Measurements from ENCODE around the gene PLCB4.

Gene PLCB4

GRCh38 chr20:9179193-9179802 is 110.4 kb downstream of the PLCB4 start:
- DNase-seq (ENCODE audit: low read depth) = no peak

GRCh38 chr20:9179867-9180266 is 111.0 kb downstream of the PLCB4 start:
- no peak for DNase-seq (ENCODE audit: low read depth)

- DNase-seq (ENCODE audit: low read depth) = no peak
Measured at GRCh38 chr20:9180481-9181257, 111.8 kb downstream of the PLCB4 start.

GRCh38 chr20:9185511-9185910 is 116.6 kb downstream of the PLCB4 start:
- no peak for DNase-seq (ENCODE audit: low read depth)

GRCh38 chr20:9186396-9186795 is 117.5 kb downstream of the PLCB4 start:
- no peak for DNase-seq (ENCODE audit: low read depth)

GRCh38 chr20:9195031-9195430 is 126.1 kb downstream of the PLCB4 start:
- DNase-seq (ENCODE audit: low read depth) = no peak

- no peak for DNase-seq (ENCODE audit: low read depth)
Measured at GRCh38 chr20:9196110-9196509, 127.2 kb downstream of the PLCB4 start.

- DNase-seq (ENCODE audit: low read depth) = no peak
Measured at GRCh38 chr20:9198460-9198859, 129.6 kb downstream of the PLCB4 start.

- no peak for DNase-seq (ENCODE audit: low read depth)
Measured at GRCh38 chr20:9200196-9200595, 131.3 kb downstream of the PLCB4 start.

GRCh38 chr20:9200620-9201019 is 131.7 kb downstream of the PLCB4 start:
- no peak for DNase-seq (ENCODE audit: low read depth)

GRCh38 chr20:9202420-9203080 is 133.7 kb downstream of the PLCB4 start:
- no peak for DNase-seq (ENCODE audit: low read depth)

- no peak for DNase-seq (ENCODE audit: low read depth)
Measured at GRCh38 chr20:9203081-9203447, 134.2 kb downstream of the PLCB4 start.

GRCh38 chr20:9204979-9205378 is 136.1 kb downstream of the PLCB4 start:
- DNase-seq (ENCODE audit: low read depth) = no peak

- no peak for DNase-seq (ENCODE audit: low read depth)
Measured at GRCh38 chr20:9206486-9206885, 137.6 kb downstream of the PLCB4 start.

GRCh38 chr20:9207253-9207652 is 138.4 kb downstream of the PLCB4 start:
- DNase-seq (ENCODE audit: low read depth) = no peak

GRCh38 chr20:9210356-9210755 is 141.5 kb downstream of the PLCB4 start:
- DNase-seq (ENCODE audit: low read depth) = no peak

GRCh38 chr20:9211016-9211760 is 142.3 kb downstream of the PLCB4 start:
- no peak for DNase-seq (ENCODE audit: low read depth)

- DNase-seq (ENCODE audit: low read depth) = no peak
Measured at GRCh38 chr20:9212735-9213134, 143.8 kb downstream of the PLCB4 start.

- peak; percentile 84 for DNase-seq (ENCODE audit: low read depth)
Measured at GRCh38 chr20:9214685-9215084, 145.8 kb downstream of the PLCB4 start.

- DNase-seq (ENCODE audit: low read depth) = no peak
Measured at GRCh38 chr20:9215539-9215938, 146.7 kb downstream of the PLCB4 start.

GRCh38 chr20:9218531-9218961 is 149.7 kb downstream of the PLCB4 start:
- no peak for DNase-seq (ENCODE audit: low read depth)

GRCh38 chr20:9220874-9221547 is 152.1 kb downstream of the PLCB4 start:
- peak; percentile 62 for DNase-seq (ENCODE audit: low read depth)

Measured in stromal cell of bone marrow (primary cell).